Measurements from ENCODE around the gene ZNF513.
"Not testable (repeated sequence)": the region's sequence is repeated elsewhere in the genome, so short reads cannot be mapped to it uniquely, and the experiment has no call there.

ZNF513 gene

GRCh38 chr2:27369471-27370025 is 11.0 kb downstream of the ZNF513 start:
- Histone ChIP-seq H3K4me3 (peak overlapping the region; percentile 77 to 100 (median 96)), H3K27ac (peak overlapping the region; percentile 82 to 98 (median 94))

GRCh38 chr2:27363933-27364332 is 16.6 kb downstream of the ZNF513 start:
- Histone ChIP-seq H3K4me3 (no peak overlapping the region), H3K27ac (no peak overlapping the region)

GRCh38 chr2:27362678-27363420 is 17.7 kb downstream of the ZNF513 start:
- no peak overlapping the region for H3K4me3 ChIP-seq
- no peak overlapping the region for H3K27ac ChIP-seq

GRCh38 chr2:27356382-27357181 is 24.0 kb downstream of the ZNF513 start, which contains the start of gene GTF3C2:
Gene GTF3C2 (minus strand): TSS chr2:27356764. CDS start chr2:27343554, 13,210 bp downstream.
- peak within 1 kb of the TSS; percentile 39 to 96 (median 90) for H3K27ac ChIP-seq
- H3K4me3 ChIP-seq = peak within 1 kb of the TSS; percentile 66 to 98 (median 84)

DNA sequence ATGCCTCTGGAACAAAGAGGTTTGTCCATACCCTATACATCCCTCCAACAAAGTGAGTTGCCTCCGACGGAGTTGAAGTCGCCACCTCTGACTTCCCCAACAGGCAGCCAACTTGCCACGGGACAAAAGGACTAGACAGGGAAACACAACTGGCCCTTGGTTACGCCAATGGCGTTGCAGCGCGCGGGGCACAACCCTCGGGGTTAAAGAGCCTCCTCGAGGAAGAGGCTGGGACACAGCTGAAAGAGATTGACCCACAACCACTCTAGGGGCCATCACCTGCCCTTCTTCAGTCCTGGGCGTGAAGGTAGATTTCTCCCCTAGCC is 24.5 kb downstream of the ZNF513 start:
- H3K27ac ChIP-seq = peak overlapping the region; percentile 39 to 96 (median 90)
- peak overlapping the region; percentile 66 to 98 (median 84) for H3K4me3 ChIP-seq

GRCh38 chr2:27354597-27354927 is 26.0 kb downstream of the ZNF513 start:
- peak overlapping the region in 1 of 21 experiments; percentile 38 for H3K27ac ChIP-seq
- H3K4me3 ChIP-seq = no peak overlapping the region

GRCh38 chr2:27353762-27354596 is 26.6 kb downstream of the ZNF513 start:
- H3K27ac ChIP-seq = peak overlapping the region in 2 of 21 experiments; percentile 6 to 38

GRCh38 chr2:27353386-27353761 is 27.2 kb downstream of the ZNF513 start:
- not testable (repeated sequence) for H3K27ac ChIP-seq

More at GRCh38 chr2:27353762-27354596, 26.6 kb downstream of the ZNF513 start:
- no peak overlapping the region for H3K4me3 ChIP-seq

DNA sequence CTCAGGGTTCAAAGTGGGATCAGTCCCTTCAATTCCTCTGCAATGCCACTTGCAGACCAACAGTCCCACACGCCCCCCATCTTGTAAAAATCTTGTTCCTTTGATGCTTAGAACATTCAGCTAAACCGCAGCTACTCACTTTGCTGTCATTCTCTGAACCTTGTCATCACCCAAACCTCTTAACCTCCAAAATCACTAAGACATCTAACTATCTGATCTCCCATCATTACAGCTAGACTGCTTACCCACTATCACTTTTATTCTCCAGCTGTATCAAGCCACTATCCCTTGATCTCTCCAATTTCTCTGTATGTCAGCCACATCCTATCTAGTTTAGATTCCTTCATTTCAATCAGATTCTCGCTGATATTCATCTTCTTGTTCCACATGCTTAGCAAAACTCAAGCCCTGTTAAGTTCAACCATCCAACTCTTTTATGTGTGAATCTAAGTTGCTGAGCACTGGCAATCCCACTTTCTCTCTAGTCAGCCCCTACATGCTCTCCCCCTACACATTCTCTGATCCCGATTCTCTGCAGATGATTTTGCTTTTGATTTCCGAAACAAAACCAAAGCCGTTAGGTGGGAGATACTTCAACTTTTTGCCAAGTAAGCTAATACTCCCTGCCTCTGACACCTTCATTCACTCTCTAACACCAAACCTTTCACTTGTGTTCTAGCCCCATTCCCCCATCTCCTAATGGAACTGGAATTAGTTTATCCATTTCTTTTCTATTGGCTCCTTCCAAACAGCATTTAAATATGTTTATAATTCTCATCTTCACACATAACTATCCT is 28.5 kb downstream of the ZNF513 start:
- H3K27ac ChIP-seq = no peak overlapping the region
- H3K4me3 ChIP-seq = no peak overlapping the region

More at GRCh38 chr2:27353386-27353761, 27.2 kb downstream of the ZNF513 start:
- not testable (repeated sequence) for H3K4me3 ChIP-seq

DNA sequence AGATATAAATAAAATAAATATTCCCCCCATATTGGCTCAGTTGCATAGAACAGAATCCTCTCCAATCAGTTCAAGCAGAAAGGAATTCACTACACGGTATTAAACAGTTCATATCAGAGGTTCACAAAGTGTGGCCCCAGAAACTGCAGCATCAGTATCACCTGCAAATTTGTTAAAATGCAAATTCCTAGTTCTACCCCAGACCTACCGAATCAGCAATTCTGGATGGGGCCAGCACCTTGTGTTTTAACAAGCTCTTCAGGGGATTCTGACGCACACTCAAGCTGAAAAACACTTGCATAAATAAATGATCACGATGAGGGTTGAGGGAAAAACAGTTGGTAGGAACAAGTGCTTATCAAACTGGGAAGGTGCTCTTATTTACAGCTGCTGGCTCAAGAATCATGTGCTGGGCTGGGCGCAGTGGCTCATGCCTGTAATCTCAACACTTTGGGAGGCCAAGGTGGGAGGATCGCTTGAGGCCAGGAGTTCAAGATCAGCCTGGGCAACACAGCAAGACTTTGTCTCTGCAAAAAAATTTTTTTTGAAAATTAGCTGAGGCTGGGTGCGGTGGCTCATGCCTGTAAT is 30.3 kb downstream of the ZNF513 start:
- Histone ChIP-seq H3K4me3 (no peak overlapping the region), H3K27ac (no peak overlapping the region)

DNA sequence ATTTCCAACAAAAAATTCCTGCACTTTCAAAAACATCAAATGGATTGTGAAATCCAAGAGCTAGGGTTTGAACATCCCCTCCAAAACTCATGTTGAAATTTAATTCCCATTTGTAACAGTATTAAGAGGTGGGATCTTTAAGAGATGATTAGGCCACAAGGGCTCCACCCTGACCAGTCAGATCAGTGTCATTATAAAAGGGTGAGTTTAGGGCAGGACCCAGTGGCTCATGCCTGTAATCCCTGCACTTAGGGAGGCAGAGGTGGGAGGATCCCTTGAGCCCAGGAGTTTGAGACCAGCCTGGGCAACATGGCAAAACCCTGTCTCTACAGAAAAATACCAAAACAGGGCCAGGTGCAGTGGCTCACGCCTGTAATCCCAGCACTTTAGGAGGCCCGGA is 32.9 kb downstream of the ZNF513 start:
- no peak overlapping the region for H3K27ac ChIP-seq
- no peak overlapping the region for H3K4me3 ChIP-seq

DNA sequence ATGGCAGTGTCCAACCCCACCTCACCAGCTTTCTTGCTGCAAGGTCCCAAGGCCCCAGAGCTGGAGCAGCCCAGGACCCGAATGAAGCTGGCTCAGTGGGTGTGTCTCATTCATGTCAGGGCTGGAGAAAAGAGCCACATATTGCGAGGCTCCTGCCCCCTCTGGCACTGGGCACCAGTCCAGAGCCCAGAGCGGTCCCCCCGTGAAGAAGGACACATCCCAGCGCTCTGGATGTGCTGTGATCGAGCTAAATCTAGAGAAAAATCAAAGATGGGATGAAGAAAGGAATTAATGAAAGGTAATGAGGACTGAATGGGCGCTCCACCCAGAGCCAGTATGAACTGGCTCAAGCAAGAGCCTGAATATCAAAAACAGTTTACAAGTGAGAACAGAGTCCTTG is 44.4 kb downstream of the ZNF513 start:
- Histone ChIP-seq H3K4me3 (no peak overlapping the region), H3K27ac (no peak overlapping the region)

DNA sequence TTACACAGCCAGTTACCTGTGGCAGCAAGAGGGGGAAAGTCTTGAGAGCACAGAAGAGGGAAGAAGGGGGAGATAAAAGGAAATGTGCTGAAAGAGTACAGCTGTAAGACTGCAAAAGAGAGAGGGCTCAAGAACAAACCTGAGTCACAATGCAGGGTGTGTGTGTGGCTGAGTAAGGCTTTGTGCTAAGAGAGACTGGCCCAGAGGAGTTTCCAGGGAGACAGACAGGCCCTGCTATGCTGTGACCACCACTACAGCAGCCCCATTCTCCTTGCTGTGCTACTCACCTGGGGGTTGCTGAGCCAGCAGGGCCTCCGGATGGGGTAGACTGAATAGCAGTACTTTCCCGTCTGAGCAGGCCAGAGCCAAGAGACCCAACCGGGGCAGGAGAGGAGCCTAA is 45.2 kb downstream of the ZNF513 start:
- H3K4me3 ChIP-seq = no peak overlapping the region
- no peak overlapping the region for H3K27ac ChIP-seq

Data from skin epidermis (tissue), 12 donors.